K562 treated with DMSO at 1 percent for 24 hours (cell line): Measurements from ENCODE around the gene SMIM38. TPM values are rescaled to one million over a fixed set of nuclear protein-coding genes. Genes with fewer than 3 reads are reported as not detected.

Source experiments
- total RNA-seq: library from RNA; unstranded; fragments of 300-600 nt; gene quantifications from 2 replicates; pipeline ENCODE4 v1.2.3, GENCODE V29; 2022; ENCODE audit warnings: low read depth; ENCODE audit not compliant: insufficient read depth

Gene SMIM38
- total RNA-seq: 0.22 and 0.28 TPM in 2 replicates

GRCh38 chr11:69155302-69156234, at the start of gene SMIM38:
Gene SMIM38, plus strand, starts transcription at chr11:69155935. Its CDS starts 1,912 bp downstream, at chr11:69157847.

Other genes starting within 250 kb of the SMIM38 start
- not detected in 2 replicates for gene MRGPRD, start 174.9 kb upstream of the SMIM38 start, total RNA-seq
- not detected in 2 replicates for gene MRGPRF, start 142.7 kb upstream of the SMIM38 start, total RNA-seq
- 7.7 and 8.6 TPM in 2 replicates for gene TPCN2, start 107.0 kb upstream of the SMIM38 start, total RNA-seq
- gene MYEOV, start 138.2 kb downstream of the SMIM38 start, total RNA-seq: 29.9 and 34.5 TPM in 2 replicates